ENCODE data around the gene OOSP1. TPM values are rescaled to one million over a fixed set of nuclear protein-coding genes. Genes with fewer than 3 reads are reported as not detected.

OOSP1 gene
- total RNA-seq, 1 donor from 2014 or later, result not detected

DNA sequence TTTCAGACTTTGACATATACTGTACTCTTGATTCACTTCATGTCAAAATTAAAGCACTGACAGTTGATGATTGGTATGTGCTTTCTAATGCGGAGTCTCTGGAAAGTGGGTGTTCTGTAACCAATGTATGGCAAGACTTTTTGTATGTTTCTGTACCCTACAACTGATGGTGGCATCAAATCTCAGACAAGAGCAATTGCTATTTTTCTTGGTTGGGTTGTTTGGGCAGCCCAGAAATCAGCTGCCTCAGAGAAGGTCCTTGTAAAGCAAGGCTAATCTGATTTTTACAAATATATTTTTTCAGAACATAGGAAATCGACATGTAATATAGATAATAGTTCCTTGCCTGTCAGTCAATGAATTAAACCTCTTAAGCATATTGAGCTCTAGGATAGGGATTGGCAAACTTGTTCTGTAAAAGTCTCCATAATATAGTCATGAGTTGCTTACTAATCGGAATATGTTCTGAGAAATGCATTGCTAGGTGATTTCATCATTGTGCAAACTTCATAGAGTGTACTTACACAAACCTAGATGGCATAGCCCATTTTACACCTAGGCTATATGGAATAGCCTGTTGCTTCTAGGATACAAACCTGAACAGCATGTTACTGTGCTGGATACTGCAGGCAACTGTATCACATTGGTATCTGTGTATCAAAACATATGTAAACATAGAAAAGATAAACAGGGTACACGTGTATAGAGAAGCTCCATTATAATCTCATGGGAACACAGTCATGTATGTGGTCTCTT is 15.4 kb downstream of the OOSP1 start:
- no peak for TF ChIP-seq CTCF (IDR thresholded peaks at IDR 0.05; ENCODE audit: insufficient read depth, low read length, poor library complexity, severe bottlenecking)
- Histone ChIP-seq H3K27me3 (ENCODE audit: control insufficient read depth, insufficient read depth, low read length) (no peaks in the 10 kb centered on the region), H3K36me3 (ENCODE audit: control insufficient read depth, insufficient read depth, low read length) (no peaks in the 10 kb centered on the region), H3K4me3 (ENCODE audit: low read depth, low read length) (no peak overlapping the region)
- DNase-seq (ENCODE audit: low read depth), result no peak

GRCh38 chr11:59954219-59954847 is 16.1 kb downstream of the OOSP1 start:
- Histone ChIP-seq H3K27me3 (ENCODE audit: control insufficient read depth, insufficient read depth, low read length) (no peaks in the 10 kb centered on the region), H3K36me3 (ENCODE audit: control insufficient read depth, insufficient read depth, low read length) (no peaks in the 10 kb centered on the region), H3K4me3 (ENCODE audit: low read depth, low read length) (no peak overlapping the region)
- no peak for TF ChIP-seq CTCF (IDR thresholded peaks at IDR 0.05; ENCODE audit: insufficient read depth, low read length, poor library complexity, severe bottlenecking)
- no peak for DNase-seq (ENCODE audit: low read depth)

GRCh38 chr11:59957094-59957493 is 18.9 kb downstream of the OOSP1 start:
- Histone ChIP-seq H3K36me3 (ENCODE audit: control insufficient read depth, insufficient read depth, low read length) (no peaks in the 10 kb centered on the region), H3K4me3 (ENCODE audit: low read depth, low read length) (no peak overlapping the region), H3K27me3 (ENCODE audit: control insufficient read depth, insufficient read depth, low read length) (no peaks in the 10 kb centered on the region)
- no peak for DNase-seq (ENCODE audit: low read depth)
- no peak for TF ChIP-seq CTCF (IDR thresholded peaks at IDR 0.05; ENCODE audit: insufficient read depth, low read length, poor library complexity, severe bottlenecking)

DNA sequence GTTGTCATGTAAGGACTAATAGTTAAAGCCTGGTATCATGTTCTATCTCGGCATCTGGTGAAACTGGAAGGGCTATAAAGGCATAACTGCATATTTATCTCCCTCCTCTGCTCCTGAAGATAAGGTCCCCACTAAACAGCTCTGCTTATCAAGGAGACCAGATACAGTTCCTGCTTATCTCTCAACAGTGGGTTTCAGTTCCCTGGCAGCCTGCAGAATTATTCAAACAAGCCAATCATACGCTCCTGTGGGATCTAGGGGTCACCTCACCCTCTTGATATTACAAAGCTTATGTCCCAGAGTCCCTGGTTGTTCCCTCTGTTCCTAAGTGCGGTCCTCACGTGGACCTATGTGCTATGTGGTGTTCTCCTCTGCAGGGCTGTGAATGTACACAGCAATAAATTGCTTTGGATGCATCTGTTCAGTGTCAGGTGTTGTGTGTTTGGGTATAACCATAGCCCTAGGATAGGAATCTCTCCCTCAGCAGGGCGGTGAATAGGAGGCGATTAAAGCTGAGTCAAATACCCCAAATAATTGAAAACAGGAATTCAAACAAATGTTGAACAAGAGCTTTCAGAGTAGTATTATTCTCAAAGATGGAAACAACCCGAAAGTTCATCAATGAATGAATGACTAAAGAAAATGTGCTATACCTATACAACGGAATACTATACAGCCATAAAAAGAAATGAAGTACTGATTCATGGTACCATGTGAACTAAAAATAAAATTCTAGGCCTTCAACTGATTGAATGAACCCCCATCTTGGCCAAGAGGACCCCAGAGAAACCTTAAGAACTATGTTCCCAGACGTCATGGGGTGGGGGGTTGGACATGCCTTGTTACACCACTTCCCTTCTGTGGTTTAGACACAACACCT is 22.5 kb downstream of the OOSP1 start:
- Histone ChIP-seq H3K4me3 (ENCODE audit: low read depth, low read length) (no peak overlapping the region), H3K27me3 (ENCODE audit: control insufficient read depth, insufficient read depth, low read length) (no peaks in the 10 kb centered on the region), H3K36me3 (ENCODE audit: control insufficient read depth, insufficient read depth, low read length) (no peaks in the 10 kb centered on the region)
- TF ChIP-seq CTCF (IDR thresholded peaks at IDR 0.05; ENCODE audit: insufficient read depth, low read length, poor library complexity, severe bottlenecking), result no peak
- no peak for DNase-seq (ENCODE audit: low read depth)

- no peak for DNase-seq (ENCODE audit: low read depth)
- no peak for TF ChIP-seq CTCF (IDR thresholded peaks at IDR 0.05; ENCODE audit: insufficient read depth, low read length, poor library complexity, severe bottlenecking)
Measured at GRCh38 chr11:59962107-59962482, 23.9 kb downstream of the OOSP1 start.

More at GRCh38 chr11:59962107-59962482, 23.9 kb downstream of the OOSP1 start:
- H3K4me3 ChIP-seq (ENCODE audit: low read depth, low read length), result no peak overlapping the region
- no peaks in the 10 kb centered on the region for H3K27me3 ChIP-seq (ENCODE audit: control insufficient read depth, insufficient read depth, low read length)
- H3K36me3 ChIP-seq (ENCODE audit: control insufficient read depth, insufficient read depth, low read length), result no peaks in the 10 kb centered on the region

Measured in kidney epithelial cell (primary cell).